HG03565 (cell line): ENCODE data around the gene PAK1.
"Not testable (repeated sequence)": the region's sequence is repeated elsewhere in the genome, so short reads cannot be mapped to it uniquely, and the experiment has no call there.

Source experiments
- ATAC-seq: cut with Tn5 transposase; IDR thresholded peaks from one replicate; pipeline ENCODE4 v1.9.1; 2021; ENCODE audit warnings: mild to moderate bottlenecking, moderate library complexity; ENCODE audit not compliant: unreplicated experiment

PAK1 gene

DNA sequence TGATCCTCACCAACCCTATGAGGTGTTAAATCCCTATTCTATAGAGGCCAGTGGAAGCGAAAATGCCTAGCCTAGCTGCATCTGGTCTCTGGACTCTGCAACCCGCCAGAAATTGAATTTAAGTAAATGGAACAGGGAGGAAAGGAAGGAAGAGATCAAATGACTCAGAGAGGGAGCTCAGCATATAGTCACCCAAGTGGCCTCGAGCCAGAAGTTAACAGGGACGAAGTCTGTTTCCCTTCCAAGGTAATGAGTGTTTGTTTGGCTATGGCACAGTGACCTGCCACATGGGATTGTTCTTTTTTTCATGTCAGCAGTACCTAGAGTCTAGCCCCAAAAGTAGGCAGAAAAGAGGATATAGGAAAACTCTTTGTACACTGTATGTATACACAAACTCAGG is 66.3 kb downstream of the PAK1 start:
- no peak for ATAC-seq

- ATAC-seq, result no peak
Measured at GRCh38 chr11:77406396-77406795, 67.5 kb downstream of the PAK1 start.

DNA sequence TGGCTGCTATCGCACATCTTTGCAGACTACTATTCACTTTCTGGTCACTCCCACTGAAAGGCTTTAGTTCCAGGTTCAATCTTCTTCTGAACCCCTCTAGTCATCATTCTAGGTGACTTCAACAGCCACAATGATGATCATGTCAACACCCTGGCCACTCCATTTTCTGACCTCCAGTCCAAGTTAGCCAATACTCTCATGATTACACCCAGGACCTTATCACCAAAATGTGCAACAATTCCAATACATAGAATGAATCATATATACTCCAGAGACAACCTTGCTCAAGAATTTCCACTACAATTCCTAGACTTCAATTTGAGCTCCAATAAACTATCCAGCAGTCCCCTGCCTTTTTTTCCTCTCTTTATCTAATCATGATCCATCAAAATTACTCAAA is 70.7 kb downstream of the PAK1 start:
- ATAC-seq, result no peak

GRCh38 chr11:77402218-77402556 is 71.7 kb downstream of the PAK1 start:
- no peak for ATAC-seq

- ATAC-seq, result no peak
Measured at GRCh38 chr11:77401486-77402217, 72.2 kb downstream of the PAK1 start.

- no peak for ATAC-seq
Measured at GRCh38 chr11:77400775-77401449, 73.0 kb downstream of the PAK1 start.

GRCh38 chr11:77400271-77400670 is 73.6 kb downstream of the PAK1 start:
- ATAC-seq, result no peak

- no peak for ATAC-seq
Measured at GRCh38 chr11:77397631-77398030, 76.3 kb downstream of the PAK1 start.

- ATAC-seq, result no peak
Measured at GRCh38 chr11:77396911-77397310, 77.0 kb downstream of the PAK1 start.

DNA sequence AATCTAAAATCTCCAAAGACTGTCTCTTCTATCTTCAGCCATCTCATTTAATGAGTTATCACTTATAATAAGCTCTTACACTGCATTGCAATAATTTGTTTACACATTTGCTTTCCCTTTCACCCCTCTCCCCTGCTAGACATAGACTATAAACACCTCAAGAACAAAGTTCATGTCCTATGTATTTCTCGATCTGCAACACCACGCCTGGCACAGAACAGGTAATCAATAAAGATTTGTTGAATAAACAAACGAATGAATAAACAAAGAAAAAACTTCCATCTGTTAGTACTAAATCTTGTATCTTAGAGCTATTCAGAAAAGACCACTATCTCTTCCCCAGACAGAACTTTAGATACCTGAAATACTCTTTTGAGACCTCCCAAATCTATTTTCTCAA is 77.6 kb downstream of the PAK1 start:
- ATAC-seq, result no peak

DNA sequence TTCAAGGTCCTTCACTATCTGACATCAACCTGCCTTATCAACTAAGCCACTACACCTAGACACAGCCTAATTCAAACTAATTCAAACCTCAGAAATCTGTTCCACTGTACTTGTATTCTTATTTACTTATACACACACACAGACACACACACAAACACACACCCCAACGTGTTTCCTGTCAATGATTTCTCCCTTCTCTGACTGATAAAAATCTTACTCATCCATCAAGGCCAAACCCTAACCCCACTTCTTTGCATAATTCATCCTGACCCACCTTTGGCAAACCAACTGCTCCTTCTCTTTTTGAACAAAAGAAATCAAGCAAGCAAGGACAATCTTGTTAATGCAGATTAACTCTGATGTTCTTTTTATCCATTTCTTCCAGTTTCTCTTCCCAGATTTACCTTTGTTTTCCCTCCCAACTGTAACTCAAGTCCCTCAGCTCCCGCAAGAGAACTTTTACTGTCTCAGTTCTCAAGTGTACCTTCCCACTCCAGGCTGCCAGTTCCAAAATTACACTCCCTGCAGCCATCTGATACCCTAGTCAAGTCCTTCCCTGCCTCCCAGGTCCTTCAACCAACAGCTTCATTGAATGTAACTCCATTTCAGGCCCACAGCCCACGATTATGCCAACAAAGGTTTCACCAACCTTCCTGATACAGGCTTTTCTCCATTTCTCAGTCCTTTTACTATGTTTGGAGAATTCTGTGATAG is 78.3 kb downstream of the PAK1 start:
- ATAC-seq, result no peak

DNA sequence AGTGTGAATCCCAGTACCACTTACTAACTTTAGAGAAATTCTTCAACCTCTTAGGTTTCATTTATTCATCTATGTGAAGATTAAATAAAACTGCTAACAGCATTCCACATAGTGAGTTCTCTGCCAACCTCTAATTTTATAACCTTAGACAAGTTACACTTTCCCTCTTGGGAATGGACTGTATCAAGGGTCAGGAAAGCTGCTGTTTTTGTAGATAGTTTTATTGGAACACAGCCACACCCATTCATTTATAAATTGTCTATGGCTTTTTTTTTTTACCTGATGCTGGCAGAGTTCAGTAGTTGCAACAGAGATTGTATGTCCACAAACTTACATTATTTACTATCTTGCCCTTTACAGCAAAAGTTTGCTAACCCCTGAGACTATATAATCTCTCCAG is 81.1 kb downstream of the PAK1 start:
- no peak for ATAC-seq

- ATAC-seq, result no peak
Measured at GRCh38 chr11:77387701-77388100, 86.2 kb downstream of the PAK1 start.

GRCh38 chr11:77386178-77386577 is 87.7 kb downstream of the PAK1 start:
- ATAC-seq, result no peak

GRCh38 chr11:77385255-77385771 is 88.6 kb downstream of the PAK1 start:
- not testable (repeated sequence) for ATAC-seq

DNA sequence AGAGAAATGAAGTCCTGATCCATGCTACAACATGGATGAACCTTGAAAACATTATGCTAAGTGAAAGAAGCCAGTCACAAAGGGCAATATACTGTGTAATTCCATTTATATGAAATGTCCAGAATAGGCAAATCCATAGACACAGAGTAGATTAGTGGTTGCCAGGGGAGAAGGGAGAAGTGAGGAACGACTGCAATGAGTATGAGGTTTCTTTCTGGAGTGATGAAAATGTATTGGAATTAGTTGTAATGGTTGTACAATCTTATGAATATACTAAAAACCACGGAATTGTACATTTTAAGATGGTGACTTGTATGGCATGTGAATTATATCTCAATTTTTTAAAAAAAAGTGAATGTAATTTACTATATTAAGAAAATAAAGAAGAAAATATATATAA is 89.3 kb downstream of the PAK1 start:
- no peak for ATAC-seq

GRCh38 chr11:77383349-77383748 is 90.5 kb downstream of the PAK1 start:
- ATAC-seq, result not testable (repeated sequence)

DNA sequence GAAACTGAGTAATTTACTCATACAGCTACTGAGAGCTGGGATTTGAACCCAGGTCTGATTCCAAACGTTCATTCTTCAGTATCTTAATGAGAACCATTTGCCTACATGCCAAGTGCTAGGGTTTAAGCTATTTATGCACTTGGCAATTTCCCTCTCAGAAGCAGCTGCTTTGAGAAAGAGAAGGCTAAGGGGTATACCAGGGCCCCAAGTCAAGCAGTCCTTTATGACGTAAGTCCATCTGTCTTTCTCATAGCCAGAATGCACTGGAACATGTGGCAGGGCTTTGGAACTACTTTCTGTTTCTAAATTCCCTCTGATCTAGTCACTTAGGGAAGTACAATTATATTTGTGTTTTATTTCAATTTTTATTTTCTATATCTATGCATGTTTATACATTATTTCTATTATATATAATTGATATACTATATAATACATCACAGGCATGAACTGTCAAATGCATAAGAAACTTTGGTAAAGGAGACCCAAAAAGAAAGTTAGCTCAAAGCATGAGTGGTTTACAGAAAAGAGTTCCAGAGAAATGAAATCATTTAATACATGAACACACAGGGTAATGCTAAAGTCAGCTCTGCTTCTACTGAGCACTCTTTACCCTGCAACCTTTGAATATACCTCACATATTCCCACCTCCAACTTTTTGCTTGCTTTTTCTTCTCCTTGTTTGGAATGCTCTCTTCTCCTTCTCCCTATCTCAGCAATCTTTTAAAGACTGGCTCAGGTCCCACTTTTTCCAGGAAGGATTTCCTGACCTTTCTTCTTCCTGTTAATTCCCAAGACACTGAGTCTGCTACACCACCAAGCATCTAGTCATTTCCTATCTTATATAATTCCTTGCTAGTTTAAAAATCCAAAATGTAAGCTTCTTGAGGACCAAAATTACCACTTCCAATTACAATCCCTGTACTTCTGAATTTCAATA is 91.9 kb downstream of the PAK1 start:
- no peak for ATAC-seq

GRCh38 chr11:77379934-77380333 is 94.0 kb downstream of the PAK1 start:
- no peak for ATAC-seq

- no peak for ATAC-seq
Measured at GRCh38 chr11:77379253-77379652, 94.6 kb downstream of the PAK1 start.

DNA sequence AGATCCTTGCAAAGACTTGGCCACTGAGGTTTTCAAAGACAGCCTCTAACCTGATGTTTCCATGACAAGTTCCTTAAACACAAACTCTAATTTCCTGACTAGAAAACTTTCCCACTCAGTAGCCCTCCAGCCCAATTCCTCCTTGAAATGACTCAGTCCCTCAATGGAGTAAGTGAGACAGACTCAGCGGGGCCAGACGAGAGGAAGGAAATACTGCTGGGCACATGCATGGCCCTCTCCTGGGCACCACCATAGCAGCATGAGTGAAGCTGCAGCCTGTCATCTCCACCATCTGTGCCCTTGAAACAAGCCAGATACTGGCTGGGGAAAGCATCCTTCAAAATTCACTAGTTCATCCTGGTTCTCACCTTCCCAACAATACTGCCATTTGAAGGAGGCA is 96.2 kb downstream of the PAK1 start:
- ATAC-seq, result no peak
